ENCODE measurements around the gene CNTNAP2.

Gene CNTNAP2

DNA sequence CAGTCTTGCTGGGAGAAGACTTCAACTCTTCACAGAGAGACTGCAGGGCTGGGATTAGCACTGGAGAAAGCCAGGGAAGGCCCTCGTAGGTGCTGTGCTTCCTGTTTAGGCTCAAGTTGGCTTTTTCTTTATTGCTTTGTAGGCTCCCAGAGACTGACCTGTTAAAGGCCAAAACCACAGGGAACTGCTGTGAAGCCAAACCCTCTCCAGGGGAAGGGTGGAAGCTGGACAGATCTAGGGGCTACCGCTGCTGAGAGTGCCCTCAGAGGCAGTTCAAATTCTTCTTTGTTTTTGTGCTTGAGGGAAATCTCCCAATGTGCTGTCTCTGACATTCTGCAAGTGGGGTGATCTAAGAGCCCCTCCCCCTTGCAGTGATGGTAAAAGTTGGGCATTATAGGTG is 198.4 kb downstream of the CNTNAP2 start:
- no peak for DNase-seq

DNA sequence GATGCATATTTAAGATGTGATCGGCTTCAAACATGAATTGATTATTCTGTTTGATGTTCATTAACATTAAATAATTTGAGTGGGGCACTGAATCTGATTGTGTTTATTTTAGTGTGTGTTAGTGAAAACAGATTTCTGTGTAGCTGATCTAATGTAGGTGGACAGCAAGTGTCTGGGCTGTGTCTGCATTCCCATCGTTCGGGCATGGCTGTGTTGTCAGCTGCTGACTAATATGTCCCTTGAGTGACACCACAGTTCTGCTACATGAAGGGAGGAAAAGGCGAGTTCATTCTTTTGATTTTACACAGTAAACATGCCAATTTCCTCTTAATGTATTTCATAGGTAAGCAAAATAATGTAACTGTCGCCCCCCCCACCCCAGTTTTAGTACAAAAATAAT is 203.0 kb downstream of the CNTNAP2 start:
- DNase-seq = no peak

DNA sequence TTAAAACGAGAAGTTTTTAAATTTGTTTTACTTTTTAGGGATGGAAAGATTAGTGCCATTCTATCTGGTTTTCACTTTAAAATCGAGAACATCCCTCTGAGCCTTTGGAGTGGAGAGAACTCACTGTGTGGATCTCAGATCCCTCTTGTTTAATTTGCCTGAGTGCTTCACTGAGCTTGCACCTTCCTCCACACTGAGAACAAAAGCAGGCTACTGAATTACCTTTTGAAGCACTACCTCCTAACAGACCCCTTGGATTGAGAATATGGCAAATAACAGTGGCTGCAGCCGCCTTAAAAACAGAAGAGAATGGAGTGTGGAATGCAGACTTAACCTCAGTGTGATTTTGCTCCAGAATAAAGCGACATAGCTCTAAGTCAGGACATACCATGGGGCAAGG is 204.7 kb downstream of the CNTNAP2 start:
- DNase-seq = no peak

DNA sequence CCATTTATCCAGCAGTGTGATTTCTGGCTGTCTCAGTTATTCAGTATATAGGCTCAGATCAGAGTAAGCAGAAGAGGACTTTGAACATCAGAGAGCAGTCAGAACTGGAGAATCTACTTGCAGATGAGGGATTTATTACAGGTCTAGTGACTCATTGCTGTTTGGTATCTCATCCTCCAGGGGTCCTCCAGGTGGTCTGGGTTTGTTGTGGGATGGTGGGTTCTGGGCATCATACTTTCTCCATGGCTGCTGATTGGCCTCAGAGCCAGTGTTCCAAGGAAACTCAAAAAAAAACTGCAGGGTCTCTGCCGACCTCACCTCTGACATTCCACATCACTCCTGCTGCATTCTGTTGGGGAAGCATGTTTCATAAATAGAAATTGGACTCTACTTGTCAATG is 214.8 kb downstream of the CNTNAP2 start:
- no peak for DNase-seq

DNA sequence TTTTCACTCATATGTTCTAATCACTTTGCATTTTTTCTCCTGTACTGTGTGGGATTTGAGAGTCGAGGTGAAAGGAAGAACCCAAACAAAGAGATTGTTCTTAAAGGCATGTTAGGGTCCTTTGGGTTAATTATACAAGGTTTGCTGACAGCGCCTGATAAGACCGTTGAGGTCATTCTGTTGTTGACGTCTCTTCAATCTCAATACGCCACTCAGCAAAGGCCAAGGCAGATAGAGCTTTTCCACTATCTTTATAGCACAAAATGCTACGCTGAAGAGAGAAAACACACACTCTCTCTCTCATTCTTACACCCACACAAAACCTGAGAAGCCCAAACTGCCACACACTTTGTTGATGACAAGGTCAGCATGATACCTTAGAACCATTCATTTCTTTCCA is 228.7 kb downstream of the CNTNAP2 start:
- DNase-seq = no peak

DNA sequence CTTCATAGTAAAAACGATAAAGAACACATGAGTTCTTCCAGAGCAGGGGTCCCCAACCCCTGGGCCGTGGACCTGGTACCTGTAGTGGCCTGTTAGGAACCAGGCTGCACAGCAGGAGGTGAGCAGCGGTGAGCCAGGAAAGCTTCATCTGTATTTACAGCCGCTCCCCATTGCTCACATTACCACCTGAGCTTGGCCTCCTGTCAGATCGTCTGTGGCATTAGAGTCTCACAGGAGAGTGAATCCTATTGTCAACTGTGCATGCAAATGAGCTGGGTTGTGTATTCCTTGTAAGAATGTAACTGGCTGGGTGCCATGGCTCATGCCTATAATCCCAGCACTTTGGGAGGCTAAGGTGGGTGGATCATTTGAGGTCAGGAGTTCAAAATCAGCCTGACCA is 229.5 kb downstream of the CNTNAP2 start:
- DNase-seq = no peak

DNA sequence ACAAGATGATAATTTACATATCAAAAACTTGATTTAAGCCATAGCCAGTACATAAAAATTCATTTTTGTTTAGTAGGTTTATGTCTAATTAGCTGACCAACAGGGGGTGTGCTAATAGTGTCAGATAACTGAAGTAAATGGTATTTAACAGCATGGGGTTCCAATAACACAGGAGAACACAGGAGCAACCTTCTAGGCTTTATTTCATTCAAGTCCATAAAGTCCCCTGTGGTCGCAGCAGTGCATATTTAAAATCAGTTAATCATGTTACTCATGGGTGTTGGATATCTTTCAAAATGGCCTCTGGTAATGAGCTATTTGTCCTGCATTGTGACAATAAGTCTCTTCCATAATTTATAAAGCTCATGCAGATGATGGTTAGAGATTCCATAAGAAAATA is 238.6 kb downstream of the CNTNAP2 start:
- no peak for DNase-seq

DNA sequence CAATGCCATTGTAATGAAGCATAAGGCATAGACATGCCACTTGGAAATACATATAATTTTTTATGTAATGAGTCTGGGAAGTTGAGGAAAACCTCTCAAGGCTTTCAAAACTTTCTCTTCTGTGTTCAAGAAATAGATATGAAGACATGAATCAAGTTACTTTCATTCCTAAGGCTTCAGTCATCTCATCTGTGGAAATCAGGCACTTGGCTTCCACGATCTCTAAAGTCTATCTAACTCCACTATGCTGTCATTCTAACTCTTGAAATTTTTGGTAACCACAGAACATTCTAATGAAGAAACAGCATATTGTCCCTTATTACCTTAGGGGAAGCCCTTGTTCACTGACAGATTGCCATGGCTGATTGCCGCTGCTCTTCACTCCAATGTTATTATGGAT is 242.6 kb downstream of the CNTNAP2 start:
- no peak for DNase-seq

DNA sequence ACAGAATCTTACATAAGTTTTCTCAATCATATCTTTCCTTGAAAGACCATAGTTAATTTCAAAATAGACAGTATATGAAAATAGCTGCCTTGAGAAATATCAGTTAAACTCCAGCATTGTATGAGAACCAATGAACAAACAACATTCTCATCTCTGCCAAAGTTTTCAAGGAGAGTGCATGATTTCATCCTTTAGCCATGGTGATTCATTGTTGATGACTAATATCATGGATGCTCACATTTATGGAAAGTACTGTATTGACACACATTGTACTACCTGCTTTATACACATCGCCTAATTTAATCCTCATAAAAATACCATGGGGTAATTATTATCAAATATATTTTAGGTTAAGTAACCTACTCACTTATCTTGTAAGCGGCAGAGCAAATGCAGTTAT is 250.3 kb downstream of the CNTNAP2 start:
- no peak for DNase-seq

DNA sequence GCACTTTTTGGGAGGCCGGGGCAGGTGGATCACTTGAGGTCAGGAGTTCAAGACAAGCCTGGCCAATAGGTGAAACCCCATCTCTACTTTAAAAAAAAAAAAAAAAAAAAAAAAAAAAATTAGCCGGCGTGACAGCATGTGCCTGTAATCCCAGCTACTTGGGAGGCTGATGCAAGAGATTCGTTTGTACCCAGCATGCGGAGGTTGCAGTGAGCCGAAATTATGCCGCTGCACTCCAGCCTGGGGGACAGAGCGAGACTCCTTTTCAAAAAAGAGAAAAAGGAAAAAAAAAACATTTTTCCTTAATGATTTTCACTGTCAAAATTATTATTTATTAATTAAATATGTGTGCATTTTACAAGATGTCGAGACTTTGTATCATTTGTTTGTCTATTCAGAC is 253.6 kb downstream of the CNTNAP2 start:
- DNase-seq = no peak

DNA sequence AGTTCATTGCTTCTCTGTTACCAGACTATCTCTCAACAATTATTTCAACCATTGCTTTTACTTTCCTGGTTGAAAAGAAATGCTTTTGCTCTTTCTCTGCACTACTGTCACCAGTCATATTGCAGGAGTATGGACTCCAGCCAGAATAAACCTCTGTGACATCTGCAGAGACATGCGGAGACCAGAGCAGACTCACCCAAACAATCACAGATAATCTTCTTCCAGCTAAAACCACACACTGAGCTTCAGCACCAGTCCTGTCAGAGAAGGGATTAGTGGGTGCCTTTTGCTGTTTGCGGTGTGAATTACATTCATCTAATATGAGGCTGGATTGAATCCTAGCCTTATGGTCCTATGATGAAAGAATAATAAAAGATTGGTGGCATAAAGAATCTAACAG is 258.6 kb downstream of the CNTNAP2 start:
- no peak for DNase-seq

DNA sequence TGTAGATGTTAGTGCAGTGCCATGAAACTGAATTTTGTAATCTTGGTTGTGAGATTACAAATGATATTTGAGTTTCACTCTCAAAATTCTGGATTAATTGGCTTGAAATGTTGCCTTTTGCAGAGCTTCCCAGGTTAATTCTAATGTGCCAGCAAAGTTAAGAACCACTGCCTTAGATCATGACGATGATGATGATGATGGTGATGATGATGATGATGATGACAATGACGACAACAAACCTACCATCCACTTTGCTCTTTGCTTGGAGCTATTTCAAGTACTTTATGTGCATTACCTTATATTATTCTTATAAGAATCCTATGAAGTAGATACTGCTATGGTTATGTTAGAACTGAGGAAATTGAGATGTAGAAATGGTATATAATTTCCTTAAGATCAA is 261.6 kb downstream of the CNTNAP2 start:
- no peak for DNase-seq

DNA sequence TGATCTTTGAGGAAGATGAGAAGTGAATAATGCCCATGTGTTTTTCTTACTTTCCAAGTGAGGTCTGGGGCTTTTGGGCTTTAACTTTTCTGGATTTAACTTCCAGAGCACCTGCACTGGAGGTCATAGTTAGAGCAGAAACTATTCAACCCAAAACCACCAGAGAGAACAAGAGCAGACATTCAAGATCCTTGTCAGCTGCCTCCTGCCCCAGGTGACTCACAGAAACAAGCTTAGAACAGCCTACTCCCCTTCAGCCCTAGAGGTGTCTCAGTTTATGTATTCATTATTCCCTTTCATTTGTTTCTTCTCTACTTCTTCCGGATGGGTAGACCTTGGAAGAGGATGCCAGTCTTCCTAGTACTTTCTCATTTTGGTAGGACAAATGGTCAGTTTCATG is 270.5 kb downstream of the CNTNAP2 start:
- no peak for DNase-seq

DNA sequence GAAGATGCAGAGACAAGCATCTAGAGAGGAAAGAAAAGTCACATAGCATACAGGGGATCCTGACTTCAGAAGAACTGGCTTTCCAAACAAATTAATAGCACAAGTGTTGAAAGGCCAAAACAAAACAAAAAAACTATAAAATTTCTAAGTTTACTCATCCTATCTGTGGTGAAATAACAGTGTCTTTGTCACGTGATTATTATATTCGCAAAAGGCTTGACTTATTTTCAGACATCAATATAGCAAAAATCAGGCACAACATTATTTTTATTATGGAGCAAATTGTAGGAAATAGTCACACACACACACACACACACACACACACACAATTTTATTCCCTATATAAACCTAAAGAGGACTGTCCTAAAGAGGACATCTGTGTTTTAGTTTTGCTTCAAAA is 272.3 kb downstream of the CNTNAP2 start:
- no peak for DNase-seq

DNA sequence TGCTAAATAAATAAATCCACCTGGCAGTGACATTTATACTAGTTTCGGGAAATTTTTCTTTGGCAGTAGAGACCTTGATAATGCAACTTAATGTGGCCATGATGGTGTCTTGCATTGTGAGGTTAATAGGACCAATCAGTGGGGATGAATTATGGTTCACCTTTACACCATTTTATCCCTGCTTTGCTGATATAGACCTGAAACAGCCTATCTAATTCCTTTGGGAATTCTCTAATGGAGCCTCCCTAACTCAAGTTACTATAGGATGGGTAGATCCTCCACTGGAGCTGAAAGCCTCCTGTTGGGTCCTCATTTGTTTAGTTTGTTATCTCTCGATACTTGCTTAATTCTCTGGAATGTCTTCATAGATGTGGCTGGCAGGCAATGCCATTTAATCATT is 276.7 kb downstream of the CNTNAP2 start:
- no peak for DNase-seq

DNA sequence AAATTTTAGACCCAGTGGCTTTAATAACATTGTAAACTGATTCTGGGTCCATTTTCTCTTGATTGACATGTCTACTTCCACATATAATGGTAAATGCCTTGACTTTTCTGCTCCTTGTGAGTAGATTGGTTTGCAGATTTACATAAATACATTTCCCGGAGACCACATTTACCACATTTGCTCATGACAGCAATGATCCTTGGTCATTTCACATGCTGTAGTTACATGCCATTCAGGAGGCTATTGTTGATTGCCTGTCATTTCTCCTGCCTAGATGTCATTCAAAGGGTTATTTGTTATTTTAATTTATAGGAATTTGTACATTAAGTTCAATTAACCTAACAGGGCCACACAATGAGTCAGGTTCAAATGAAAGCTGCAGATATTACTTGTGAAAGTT is 280.5 kb downstream of the CNTNAP2 start:
- no peak for DNase-seq

DNA sequence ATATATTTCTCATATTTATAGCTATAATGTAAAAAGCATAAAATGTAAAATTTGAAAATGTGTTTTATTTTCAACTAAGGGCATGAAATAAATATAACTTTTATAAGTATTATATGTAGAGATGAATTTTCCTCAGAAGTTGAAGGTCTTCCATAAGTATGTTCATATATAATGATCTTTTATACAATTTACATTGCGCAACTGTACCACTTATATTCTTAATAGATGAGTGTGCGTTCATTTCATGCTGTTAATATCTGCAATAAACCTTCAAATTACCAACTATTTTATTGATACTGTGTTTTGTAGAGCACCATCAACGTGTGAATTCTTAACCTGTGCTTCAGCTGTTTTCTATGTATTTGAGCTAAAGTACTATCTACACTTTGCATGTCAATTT is 285.3 kb downstream of the CNTNAP2 start:
- DNase-seq = no peak

DNA sequence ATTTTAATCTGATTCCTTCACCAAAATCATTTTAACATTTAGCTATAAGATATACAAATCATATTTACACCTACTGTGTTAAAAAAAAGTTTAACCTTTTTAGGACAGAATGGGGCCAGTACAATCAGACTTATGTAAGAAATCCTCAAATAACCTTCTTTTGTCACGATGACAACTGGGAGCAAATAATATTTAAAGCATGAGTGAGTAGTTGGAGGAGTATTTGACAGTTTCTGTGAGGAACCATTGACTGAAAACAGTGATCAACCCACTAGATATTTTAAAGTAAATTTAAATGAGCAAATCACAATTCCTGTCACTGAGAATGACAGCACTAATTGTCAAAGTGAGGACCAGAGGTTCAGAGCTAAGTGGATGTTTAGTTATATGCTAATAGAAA is 289.1 kb downstream of the CNTNAP2 start:
- no peak for DNase-seq

DNA sequence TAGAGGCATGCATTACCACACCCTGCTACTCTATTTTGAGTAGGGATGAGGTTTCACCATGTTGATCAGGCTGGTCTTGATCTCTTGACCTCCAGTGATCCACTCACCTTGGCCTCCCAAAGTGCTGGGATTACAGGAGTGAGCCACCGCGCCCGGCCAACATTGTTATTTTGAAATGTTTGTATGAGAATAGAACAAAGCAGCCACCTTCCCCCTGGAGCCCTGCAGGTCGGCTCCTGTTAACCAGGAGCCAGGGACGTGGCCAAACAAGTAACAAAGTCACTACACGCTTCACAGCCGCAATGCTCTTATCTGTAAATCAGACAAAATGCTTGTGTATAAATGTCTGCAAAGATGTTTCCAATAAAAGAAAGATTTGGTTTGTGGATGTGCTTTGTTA is 295.4 kb downstream of the CNTNAP2 start:
- no peak for DNase-seq

DNA sequence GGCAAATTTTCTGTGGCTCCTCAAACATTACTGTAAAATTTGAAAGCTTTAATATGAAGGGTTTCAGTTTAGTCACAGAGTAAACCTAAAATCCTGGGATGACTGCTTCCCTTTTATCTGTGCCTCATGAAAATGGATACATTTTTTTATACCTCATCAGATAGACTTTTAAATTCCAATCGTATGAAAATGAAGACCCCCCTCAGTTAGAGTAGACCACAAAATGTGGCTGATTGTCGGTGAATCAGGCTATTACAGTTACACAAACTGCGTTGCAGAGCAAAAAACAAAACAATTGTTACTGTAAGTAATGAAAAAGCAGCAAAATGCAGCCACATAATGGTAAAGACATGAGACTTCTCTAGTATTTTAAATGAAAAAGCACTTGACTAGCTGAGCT is 296.2 kb downstream of the CNTNAP2 start:
- DNase-seq = no peak

DNA sequence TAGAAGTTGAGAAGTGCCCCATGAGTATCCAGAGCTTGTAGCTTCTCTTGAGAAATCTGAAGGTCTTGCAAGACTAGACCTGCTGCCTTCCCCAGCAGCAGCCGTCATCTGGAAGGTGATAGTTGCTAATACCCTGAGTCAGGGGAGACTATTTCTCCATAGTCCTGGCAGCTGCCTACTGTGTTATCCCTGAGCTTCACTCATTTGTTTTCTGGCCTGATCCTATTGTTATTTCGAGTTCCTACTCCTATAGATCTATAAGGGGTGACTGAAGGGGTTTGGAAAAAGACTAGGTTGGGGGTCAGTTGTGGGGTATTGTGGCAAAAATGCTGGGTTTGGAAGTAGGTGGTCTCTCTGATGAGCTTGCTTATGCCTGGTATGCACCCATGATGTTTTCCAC is 297.8 kb downstream of the CNTNAP2 start:
- no peak for DNase-seq

DNA sequence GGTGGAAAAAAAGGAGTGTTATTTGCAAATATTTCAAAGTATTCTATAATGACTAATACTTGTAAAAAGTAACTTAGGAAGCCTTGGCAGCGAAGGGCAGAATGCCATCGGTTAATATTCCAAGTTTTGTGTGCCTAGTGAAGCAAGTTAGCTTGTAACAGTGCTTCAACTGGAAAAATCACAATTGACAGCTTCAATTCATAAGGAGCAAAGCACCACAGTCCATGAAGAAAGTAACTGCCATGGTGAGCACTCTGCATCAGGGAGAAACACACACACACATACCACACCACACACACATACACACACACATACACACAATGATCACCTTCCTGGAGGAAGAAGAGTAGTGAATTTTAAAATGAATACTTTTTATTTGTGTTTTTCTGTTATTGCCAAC is 298.3 kb downstream of the CNTNAP2 start:
- no peak for DNase-seq

DNA sequence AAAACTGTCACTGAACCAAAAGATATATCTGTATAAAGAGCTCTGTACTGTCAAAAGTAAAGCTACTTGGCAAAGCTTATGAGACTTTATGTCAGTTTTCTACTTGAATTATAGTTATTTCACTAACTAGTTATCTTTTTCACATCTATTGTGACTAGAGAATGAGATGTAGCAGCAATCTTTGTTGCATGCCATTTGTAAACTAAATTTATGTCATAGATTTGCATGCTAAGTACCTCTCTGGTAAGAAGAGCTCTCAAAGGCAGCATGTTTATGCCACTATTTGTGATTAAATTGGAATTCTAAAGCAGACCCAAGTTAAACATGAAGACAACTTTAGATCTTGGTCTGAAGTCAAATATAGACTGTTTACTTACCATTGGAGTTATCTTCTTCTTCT is 300.6 kb downstream of the CNTNAP2 start:
- DNase-seq = no peak

DNA sequence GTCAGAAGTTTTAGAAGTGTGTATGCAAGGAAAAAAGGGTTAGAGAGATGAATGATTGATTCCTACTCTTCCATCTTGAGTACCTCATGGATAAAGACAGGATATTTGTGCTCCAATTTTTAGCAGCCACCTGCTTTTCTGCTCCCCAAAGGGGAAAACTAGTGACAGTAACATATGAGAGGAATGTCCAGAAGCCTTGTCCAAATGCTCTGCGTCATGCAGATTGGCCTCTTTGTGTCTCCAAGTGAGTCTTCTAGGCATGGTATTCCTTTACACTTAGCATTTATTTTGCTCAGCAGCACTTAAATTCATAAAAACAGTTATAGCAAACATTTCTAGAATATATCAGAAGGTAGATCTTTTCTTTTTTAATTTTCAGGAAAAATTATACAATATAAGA is 306.8 kb downstream of the CNTNAP2 start:
- no peak for DNase-seq

DNA sequence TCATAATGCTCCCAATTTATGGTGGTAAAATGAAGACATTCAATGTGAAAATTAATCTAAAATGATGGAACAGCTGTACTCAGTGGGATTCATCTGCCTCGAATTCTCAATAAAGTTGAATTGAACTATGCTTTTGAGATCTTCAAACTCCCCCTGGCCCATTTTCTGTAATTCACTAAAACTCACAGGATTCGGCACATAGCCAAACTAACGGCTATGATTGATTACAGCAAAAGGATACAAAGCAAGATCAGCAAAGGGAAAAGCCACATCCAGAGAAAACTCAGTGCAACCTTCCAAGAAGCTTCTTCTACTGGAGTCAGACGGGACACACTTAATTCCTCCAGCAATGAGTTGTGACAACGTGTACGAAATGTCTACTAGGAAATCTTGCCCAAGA is 307.5 kb downstream of the CNTNAP2 start:
- DNase-seq = no peak

DNA sequence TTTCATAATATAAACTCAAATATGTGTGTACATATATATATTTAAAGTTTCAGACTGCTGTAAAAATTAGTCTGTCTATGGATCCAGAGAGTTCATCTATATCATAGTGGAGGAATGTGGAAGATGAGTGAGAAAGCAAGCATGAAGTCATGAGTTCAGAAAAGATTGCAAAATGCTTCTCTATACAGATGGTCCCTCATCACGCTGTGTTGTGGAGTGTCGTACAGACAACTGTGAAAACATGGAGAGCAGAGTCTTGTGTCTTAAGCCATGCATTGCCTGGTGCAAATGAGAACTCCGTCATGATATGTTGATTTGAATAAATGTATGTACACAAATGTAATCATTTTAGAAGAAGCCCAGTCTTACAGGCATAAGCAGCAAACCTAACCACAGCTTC is 316.9 kb downstream of the CNTNAP2 start:
- DNase-seq = no peak

DNA sequence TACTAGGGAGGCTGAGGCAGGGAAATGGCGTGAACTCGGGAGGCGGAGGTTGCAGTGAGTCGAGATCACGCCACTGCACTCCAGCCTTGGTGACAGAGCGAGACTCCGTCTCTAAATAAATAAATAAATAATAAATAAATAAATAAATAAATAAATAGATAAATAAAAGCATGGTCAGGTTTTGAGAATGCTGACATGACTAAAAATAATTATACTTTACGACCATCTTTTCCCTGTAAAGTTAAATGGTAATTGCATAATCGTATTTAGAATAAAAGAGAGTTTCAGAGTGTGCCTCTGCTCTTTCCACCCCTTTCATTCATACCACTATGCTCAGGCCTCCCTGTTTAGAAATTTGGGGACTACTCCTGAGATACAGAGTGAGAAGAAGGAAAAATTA is 326.5 kb downstream of the CNTNAP2 start:
- no peak for DNase-seq
